Camera-type eye (tissue), 1 donor: ENCODE data around the gene FAM161A. TPM values are rescaled to one million over a fixed set of nuclear protein-coding genes. Genes with fewer than 3 reads are reported as not detected.

Source experiments
- total RNA-seq: library from RNA; depleted of rRNA; stranded (reverse); fragments of >200 nt; gene quantifications from one replicate; pipeline ENCODE4 v1.2.3, GENCODE V29; 2014

FAM161A gene, protein sequence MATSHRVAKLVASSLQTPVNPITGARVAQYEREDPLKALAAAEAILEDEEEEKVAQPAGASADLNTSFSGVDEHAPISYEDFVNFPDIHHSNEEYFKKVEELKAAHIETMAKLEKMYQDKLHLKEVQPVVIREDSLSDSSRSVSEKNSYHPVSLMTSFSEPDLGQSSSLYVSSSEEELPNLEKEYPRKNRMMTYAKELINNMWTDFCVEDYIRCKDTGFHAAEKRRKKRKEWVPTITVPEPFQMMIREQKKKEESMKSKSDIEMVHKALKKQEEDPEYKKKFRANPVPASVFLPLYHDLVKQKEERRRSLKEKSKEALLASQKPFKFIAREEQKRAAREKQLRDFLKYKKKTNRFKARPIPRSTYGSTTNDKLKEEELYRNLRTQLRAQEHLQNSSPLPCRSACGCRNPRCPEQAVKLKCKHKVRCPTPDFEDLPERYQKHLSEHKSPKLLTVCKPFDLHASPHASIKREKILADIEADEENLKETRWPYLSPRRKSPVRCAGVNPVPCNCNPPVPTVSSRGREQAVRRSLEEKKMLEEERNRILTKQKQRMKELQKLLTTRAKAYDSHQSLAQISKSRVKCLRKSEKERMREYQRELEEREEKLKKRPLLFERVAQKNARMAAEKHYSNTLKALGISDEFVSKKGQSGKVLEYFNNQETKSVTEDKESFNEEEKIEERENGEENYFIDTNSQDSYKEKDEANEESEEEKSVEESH
- 113 TPM for total RNA-seq

GRCh38 chr2:61853847-61854563 lies at the start of gene FAM161A:
TSS of gene FAM161A (minus strand) at chr2:61854060. CDS start at chr2:61854041, 19 bp downstream.

GRCh38 chr2:61888267-61889055 lies 34.6 kb upstream of the FAM161A start, which contains the start of gene CCT4:
TSS of gene CCT4 (minus strand) at chr2:61888656. CDS start at chr2:61888507, 149 bp downstream.

Other genes starting within 250 kb of the FAM161A start
- gene CCT4, start 34.6 kb upstream of the FAM161A start, total RNA-seq = 122 TPM
- 73.4 TPM for gene COMMD1, start 51.6 kb upstream of the FAM161A start, total RNA-seq